Hepatocyte (in vitro differentiated cells): ENCODE data around the gene ATG16L2.

Source experiments
- EZH2 ChIP-seq: fragments of 200-600 bp; sonication (generic); IDR thresholded peaks from 2 replicates; pipeline ENCODE4 v1.6.1; 2016; ENCODE audit warnings: antibody characterized with exemption, mild to moderate bottlenecking, borderline replicate concordance
- TF ChIP-seq, protein P1 (sequence below): fragments of 200-600 bp; sonication (generic); IDR thresholded peaks from 2 replicates; pipeline ENCODE4 v1.5.1; 2016; ENCODE audit warnings: antibody characterized with exemption, mild to moderate bottlenecking; ENCODE audit not compliant: poor library complexity

DNA sequence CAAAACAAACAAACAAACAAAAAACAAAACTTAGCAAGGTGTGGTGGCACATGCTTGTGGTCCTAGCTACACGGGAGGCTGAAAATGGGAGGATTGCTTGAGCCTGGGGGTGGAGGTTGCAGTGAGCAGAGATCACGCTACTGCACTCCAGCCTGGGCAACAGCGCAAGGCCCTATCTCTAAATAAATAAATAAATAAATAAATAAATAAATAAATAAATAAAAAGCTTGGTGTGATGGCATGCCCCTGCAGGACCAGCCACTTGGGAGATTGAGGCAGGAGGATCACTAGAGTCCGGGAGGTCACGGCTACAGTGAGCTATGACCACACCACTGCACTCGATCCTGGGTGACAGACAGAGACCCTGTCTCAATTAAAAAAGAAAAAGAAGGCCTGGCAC lies 11.4 kb upstream of the ATG16L2 start:
- TF ChIP-seq, protein P1, sequence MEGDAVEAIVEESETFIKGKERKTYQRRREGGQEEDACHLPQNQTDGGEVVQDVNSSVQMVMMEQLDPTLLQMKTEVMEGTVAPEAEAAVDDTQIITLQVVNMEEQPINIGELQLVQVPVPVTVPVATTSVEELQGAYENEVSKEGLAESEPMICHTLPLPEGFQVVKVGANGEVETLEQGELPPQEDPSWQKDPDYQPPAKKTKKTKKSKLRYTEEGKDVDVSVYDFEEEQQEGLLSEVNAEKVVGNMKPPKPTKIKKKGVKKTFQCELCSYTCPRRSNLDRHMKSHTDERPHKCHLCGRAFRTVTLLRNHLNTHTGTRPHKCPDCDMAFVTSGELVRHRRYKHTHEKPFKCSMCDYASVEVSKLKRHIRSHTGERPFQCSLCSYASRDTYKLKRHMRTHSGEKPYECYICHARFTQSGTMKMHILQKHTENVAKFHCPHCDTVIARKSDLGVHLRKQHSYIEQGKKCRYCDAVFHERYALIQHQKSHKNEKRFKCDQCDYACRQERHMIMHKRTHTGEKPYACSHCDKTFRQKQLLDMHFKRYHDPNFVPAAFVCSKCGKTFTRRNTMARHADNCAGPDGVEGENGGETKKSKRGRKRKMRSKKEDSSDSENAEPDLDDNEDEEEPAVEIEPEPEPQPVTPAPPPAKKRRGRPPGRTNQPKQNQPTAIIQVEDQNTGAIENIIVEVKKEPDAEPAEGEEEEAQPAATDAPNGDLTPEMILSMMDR: no peak
- TF ChIP-seq EZH2: no peak
